Smooth muscle cell of the pulmonary artery (primary cell): ENCODE data around the gene GLRA2. TPM values are rescaled to one million over a fixed set of nuclear protein-coding genes. Genes with fewer than 3 reads are reported as not detected.

Experiments used
- total RNA-seq: library from RNA; depleted of rRNA; stranded (reverse); fragments of >200 nt; gene quantifications from 2 replicates; pipeline ENCODE4 v1.2.3, GENCODE V29; 2014

Gene GLRA2
- not detected in 2 replicates for total RNA-seq

DNA sequence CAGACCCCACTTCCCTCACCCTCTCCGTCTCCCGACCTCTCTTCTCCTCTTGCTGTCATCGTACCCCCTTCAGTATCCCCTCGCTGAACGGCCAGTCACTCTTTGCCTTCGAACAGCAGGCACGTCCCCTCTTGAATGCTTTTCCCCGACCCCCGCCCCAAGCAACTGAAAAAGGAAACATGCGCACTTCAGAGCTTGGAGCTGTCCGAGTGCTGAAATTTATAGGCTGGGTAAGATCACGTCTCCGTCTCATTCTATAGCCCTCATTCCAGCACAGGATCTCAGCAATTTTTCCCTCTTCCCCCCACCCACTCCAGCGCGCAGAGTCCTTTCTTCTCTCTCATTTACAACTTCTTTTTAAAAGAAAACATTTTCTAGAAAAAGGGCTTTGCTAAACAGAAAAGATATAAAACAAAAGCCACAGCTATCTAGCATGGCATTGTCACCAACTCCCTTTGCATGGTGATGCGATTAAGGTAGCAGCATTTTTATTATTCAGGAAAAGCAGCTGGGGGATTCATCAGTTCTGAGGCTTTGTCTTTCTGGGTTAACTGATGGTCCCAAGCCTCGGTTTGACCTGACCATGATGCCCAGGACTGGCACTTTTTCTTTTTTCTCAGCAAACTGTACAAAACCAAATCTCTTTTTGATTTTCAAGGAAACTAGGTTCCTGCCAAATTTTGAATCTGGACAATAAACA is at the start of gene GLRA2:
Gene GLRA2 (plus strand): TSS at position 247 of the 700 bp plus-strand sequence. CDS start 522 bp downstream, outside the sequence.

